ENCODE measurements around the gene GPN2. TPM values are rescaled to one million over a fixed set of nuclear protein-coding genes. Genes with fewer than 3 reads are reported as not detected.
A peak's percentile ranks its signal among the peaks of the same experiment; 100 is the strongest.

Gene GPN2
- total RNA-seq, 4 donors from 2014 or later = 8.9 to 10.0 (median 9.8) TPM

DNA sequence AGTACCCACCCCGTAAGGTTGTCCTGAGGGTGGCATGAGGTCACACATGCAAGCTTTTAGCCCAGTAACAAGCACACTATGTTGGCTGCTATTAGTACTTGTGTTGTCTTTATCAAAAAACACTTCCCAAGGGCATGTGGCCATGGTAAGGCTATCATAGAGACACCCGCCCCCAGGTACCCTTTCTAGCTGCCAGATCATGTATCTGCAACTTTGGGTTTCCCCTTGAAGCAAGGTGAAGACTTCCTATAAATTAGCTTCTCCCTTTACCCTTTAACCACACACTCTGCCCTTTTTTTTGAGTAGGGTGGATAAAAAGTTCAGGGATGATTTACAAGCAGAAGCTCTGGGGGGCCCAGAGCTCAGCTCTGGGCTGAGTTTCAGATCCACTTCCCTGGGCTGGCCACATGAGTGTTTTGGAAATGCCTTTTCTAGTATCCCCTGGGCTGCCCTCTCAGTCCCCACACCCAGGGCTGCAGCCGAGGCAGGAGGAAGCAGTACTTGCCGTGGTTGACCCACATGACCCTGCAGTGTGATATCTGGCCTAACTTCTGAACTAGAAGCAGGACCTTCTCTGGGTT, 61.6 kb downstream of the GPN2 start:
- no peaks in the 10 kb centered on the region for H3K9me3 ChIP-seq
- peaks cover 20 to 26% of the 10 kb centered on the region in 2 donors for H3K4me1 ChIP-seq
- TF ChIP-seq, protein P1, sequence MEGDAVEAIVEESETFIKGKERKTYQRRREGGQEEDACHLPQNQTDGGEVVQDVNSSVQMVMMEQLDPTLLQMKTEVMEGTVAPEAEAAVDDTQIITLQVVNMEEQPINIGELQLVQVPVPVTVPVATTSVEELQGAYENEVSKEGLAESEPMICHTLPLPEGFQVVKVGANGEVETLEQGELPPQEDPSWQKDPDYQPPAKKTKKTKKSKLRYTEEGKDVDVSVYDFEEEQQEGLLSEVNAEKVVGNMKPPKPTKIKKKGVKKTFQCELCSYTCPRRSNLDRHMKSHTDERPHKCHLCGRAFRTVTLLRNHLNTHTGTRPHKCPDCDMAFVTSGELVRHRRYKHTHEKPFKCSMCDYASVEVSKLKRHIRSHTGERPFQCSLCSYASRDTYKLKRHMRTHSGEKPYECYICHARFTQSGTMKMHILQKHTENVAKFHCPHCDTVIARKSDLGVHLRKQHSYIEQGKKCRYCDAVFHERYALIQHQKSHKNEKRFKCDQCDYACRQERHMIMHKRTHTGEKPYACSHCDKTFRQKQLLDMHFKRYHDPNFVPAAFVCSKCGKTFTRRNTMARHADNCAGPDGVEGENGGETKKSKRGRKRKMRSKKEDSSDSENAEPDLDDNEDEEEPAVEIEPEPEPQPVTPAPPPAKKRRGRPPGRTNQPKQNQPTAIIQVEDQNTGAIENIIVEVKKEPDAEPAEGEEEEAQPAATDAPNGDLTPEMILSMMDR (IDR thresholded peaks at IDR 0.05 in 4 of 5, conservative IDR thresholded peaks at IDR 0.05 in 1 of 5) = no peak
- TF ChIP-seq POLR2A (IDR thresholded peaks at IDR 0.05) = no peak
- intact Hi-C loops (cut with DNase I; ENCODE audit: low total_unique reads) (no loop called here), in situ Hi-C loops (cut with MboI; ENCODE audit: low sequenced_read_pairs in 4 of 4) (no loop called here)
- H3K27ac ChIP-seq = no peak overlapping the region
- DNase-seq (no peak), ATAC-seq (no peak)
- H3K4me3 ChIP-seq = no peak overlapping the region
- no peaks in the 10 kb centered on the region for H3K27me3 ChIP-seq
- peaks cover 0 to 14% of the 10 kb centered on the region in 2 donors for H3K36me3 ChIP-seq

DNA sequence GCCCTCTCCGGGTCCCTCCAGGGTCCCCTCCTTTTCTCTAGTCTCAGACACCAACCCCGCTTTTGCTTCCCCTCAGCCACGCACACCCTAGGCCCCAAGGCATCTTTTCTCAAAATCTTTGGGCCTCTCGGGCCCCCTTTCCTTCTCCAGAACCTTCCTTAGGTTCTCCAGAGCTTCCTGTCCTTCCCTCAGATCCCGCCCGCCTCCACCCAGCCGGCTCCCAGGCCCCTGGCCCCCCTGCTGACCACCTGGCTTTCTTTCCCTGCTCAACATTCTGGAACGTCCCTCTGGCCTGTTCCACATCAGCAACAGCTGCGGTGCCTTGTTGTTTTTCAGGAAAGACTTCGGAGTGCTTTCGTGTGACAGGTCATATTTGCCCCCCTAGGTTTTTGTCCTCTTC, 62.4 kb downstream of the GPN2 start:
- no peaks in the 10 kb centered on the region for H3K27me3 ChIP-seq
- H3K4me3 ChIP-seq = peak overlapping the region; percentile 71 to 94 (median 74)
- peaks cover 20 to 26% of the 10 kb centered on the region in 2 donors for H3K4me1 ChIP-seq
- intact Hi-C loops (cut with DNase I; ENCODE audit: low total_unique reads) = loop anchor here (2.0 kb wide), 1 partner anchor 37 kb away; no protein-coding TSS in a partner anchor
- ATAC-seq (no peak), DNase-seq (no peak)
- peaks cover 0 to 5% of the 10 kb centered on the region in 2 donors for H3K36me3 ChIP-seq
- TF ChIP-seq POLR2A (IDR thresholded peaks at IDR 0.05) = no peak
- TF ChIP-seq, protein P1 (IDR thresholded peaks at IDR 0.05 in 4 of 5, conservative IDR thresholded peaks at IDR 0.05 in 1 of 5) = no peak
- no peaks in the 10 kb centered on the region for H3K9me3 ChIP-seq
- peak overlapping the region; percentile 78 to 83 (median 81) for H3K27ac ChIP-seq
- in situ Hi-C loops (cut with MboI; ENCODE audit: low sequenced_read_pairs in 4 of 4) = no loop called here

DNA sequence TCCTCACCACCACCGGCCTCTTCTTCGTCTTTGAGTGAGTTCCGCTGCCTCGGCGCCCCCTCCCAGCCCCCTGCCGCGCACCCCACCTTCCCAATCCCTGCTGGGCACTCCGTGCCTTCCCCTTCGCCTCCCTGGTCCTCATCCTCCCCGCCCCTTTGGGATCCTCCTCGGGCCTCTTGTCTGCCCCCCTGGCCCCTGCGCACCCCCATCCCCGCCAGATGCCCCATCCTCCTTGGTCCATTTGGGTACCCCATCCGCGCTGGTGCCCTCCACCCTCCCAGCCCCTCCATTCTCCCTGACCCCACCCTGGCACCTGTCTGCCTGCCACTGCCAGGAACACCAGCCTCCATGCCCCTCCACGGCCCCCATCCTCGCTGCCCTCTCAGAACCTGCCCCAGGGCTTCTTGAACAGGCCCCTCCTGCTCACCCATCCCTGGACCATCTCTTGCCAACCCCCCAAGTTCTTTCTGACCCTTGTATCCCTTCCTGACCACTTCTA, 62.9 kb downstream of the GPN2 start:
- Histone ChIP-seq H3K4me3 (peak overlapping the region; percentile 71 to 94 (median 74)), H3K9me3 (no peaks in the 10 kb centered on the region), H3K27me3 (no peaks in the 10 kb centered on the region), H3K27ac (peak overlapping the region; percentile 78 to 83 (median 81)), H3K36me3 (peaks cover 0 to under 1% of the 10 kb centered on the region in 2 donors), H3K4me1 (peaks cover 20 to 26% of the 10 kb centered on the region in 2 donors)
- intact Hi-C loops (cut with DNase I; ENCODE audit: low total_unique reads) = loop anchor here (2.0 kb wide), 1 partner anchor 38 kb away; no protein-coding TSS in a partner anchor
- DNase-seq = no peak
- no peak for TF ChIP-seq POLR2A (IDR thresholded peaks at IDR 0.05)
- TF ChIP-seq, protein P1 (IDR thresholded peaks at IDR 0.05 in 4 of 5, conservative IDR thresholded peaks at IDR 0.05 in 1 of 5) = no peak
- in situ Hi-C loops (cut with MboI; ENCODE audit: low sequenced_read_pairs in 4 of 4) = no loop called here
- ATAC-seq = no peak

DNA sequence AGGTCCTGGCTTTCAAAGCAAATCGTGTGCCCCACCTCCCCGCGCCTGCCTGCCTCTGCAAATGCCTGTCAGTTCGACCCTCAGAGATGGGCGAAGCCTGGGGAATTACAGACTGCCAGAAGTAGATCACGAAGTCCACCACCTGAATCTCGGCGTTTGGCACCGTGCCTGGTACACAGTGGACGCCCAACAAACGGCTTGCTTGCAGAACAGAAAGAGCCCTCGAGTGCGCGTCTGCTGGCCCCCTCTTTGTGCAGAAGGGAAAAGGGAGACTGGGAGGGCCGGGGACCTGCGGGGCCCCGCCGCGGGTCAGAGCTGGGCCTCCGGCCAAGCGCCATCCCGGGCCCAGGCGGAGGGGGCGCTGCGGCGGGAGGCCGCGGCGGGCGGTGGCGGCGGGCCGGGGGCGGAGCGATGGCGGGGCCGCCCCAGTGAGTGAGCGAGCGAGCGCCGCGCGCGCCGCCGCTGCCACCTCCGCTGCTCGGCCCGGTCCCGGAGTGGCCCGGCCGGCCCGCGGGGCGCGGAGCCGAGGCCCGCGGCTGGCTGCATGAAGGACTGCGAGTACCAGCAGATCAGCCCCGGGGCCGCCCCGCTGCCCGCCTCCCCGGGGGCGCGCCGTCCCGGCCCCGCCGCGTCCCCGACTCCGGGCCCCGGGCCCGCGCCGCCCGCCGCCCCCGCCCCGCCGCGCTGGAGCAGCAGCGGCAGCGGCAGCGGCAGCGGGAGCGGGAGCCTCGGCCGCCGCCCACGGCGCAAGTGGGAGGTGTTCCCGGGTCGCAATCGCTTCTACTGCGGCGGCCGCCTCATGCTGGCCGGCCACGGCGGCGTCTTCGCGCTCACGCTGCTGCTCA, 63.6 kb downstream of the GPN2 start, which contains the start of gene ZDHHC18:
TSS of gene ZDHHC18 (plus strand) at position 428 of the 845 bp plus-strand sequence. CDS start at position 545, 117 bp downstream.
- in situ Hi-C loops (cut with MboI; ENCODE audit: low sequenced_read_pairs in 4 of 4) = no loop called here
- H3K9me3 ChIP-seq = no peaks in the 10 kb centered on the region
- peak within 1 kb of the TSS; percentile 78 to 83 (median 81) for H3K27ac ChIP-seq
- intact Hi-C loops (cut with DNase I; ENCODE audit: low total_unique reads) = loop anchor here (2.0 kb wide), 1 partner anchor 38 kb away; no protein-coding TSS in a partner anchor
- peaks cover 20 to 26% of the 10 kb centered on the region in 2 donors for H3K4me1 ChIP-seq
- ATAC-seq (peak; percentile 91 to 94), DNase-seq (peak; percentile 25 to 55)
- H3K4me3 ChIP-seq = peak within 1 kb of the TSS; percentile 73 to 94 (median 78)
- TF ChIP-seq, protein P1 (IDR thresholded peaks at IDR 0.05 in 4 of 5, conservative IDR thresholded peaks at IDR 0.05 in 1 of 5) = peak; percentile 49 to 83 (median 71)
- TF ChIP-seq POLR2A (IDR thresholded peaks at IDR 0.05) = peak; percentile 22 to 55
- no peaks in the 10 kb centered on the region for H3K36me3 ChIP-seq
- no peaks in the 10 kb centered on the region for H3K27me3 ChIP-seq

Other genes with a start within 250 kb of the GPN2 start
- gene ARID1A, start 194.3 kb downstream of the GPN2 start, total RNA-seq = 10 to 100 TPM; 22.3 to 51.0 (median 35.0) TPM
- gene PIGV, start 102.3 kb downstream of the GPN2 start, total RNA-seq = 10 to 100 TPM in 1 of 4 donors, 1 to 10 TPM in 3; 2.9 to 16.0 (median 5.8) TPM
- gene ZDHHC18, start 63.6 kb downstream of the GPN2 start, total RNA-seq = 10 to 100 TPM in 3 of 4 donors, 1 to 10 TPM in 1; 8.1 to 16.3 (median 12.5) TPM
- 1 to 10 TPM in 1 of 4 donors, under 1 TPM in 1, not detected in 2; 0.36 to 1.5 TPM for gene SFN, start 27.1 kb downstream of the GPN2 start, total RNA-seq
- 10 to 100 TPM; 13.7 to 20.4 (median 16.9) TPM for gene GPATCH3, start 10.2 kb upstream of the GPN2 start, total RNA-seq
- under 1 TPM in 1 of 4 donors, not detected in 3; 0.31 TPM for gene NR0B2, start 23.7 kb upstream of the GPN2 start, total RNA-seq
- gene NUDC, start 31.5 kb upstream of the GPN2 start, total RNA-seq = 10 to 100 TPM; 39.9 to 83.5 (median 70.6) TPM
- gene KDF1, start 70.2 kb upstream of the GPN2 start, total RNA-seq = under 1 TPM in 1 of 4 donors, not detected in 3; 0.15 TPM
- gene TRNP1, start 103.4 kb upstream of the GPN2 start, total RNA-seq = 1 to 10 TPM; 1.2 to 5.1 (median 2.0) TPM
- gene TENT5B, start 122.6 kb upstream of the GPN2 start, total RNA-seq = 1 to 10 TPM in 3 of 4 donors, under 1 TPM in 1; 0.53 to 3.3 (median 1.5) TPM

All from gastrocnemius medialis (tissue), 4 donors.